WERI-Rb-1 (cell line): ENCODE measurements around the gene PRLR.

ENCODE experiments used
- DNase-seq: peaks from one replicate; pipeline ENCODE4 v3.0.0-alpha.2; 2020
- H3K27ac ChIP-seq: fragments of 250-450 bp; sonication (Bioruptor Pico); 2 replicates; pipeline ENCODE4 v1.5.1; 2020; ENCODE audit warnings: mild to moderate bottlenecking, moderate library complexity
- H3K27me3 ChIP-seq: fragments of 250-450 bp; sonication (Bioruptor Pico); 2 replicates; pipeline ENCODE4 v1.5.1; 2021; ENCODE audit warnings: mild to moderate bottlenecking, low read depth, moderate library complexity; ENCODE audit not compliant: insufficient read depth, severe bottlenecking
- H3K36me3 ChIP-seq: fragments of 250-450 bp; sonication (Bioruptor Pico); 2 replicates; pipeline ENCODE4 v1.5.1; 2020; ENCODE audit warnings: mild to moderate bottlenecking, moderate library complexity
- H3K4me3 ChIP-seq: 2 replicates; pipeline ENCODE4 v1.5.1; 2011; ENCODE audit warnings: low read depth, mild to moderate bottlenecking, control low read depth, low read length
- H3K9me3 ChIP-seq: fragments of 250-450 bp; sonication (Bioruptor Pico); 2 replicates; pipeline ENCODE4 v1.5.1; 2021; ENCODE audit warnings: mild to moderate bottlenecking, moderate library complexity; ENCODE audit not compliant: severe bottlenecking
- CTCF ChIP-seq: IDR thresholded peaks from 2 replicates; pipeline ENCODE4 v1.5.1; 2011; ENCODE audit warnings: low read depth, mild to moderate bottlenecking, control low read depth, inconsistent platforms, low read length

PRLR gene

GRCh38 chr5:35230038-35230611 is at the start of gene PRLR:
Gene PRLR (minus strand): TSS chr5:35230487. CDS start chr5:35089620, 140,867 bp downstream.
- no peak for TF ChIP-seq CTCF
- H3K27me3 ChIP-seq, result peaks cover 88% of the 10 kb centered on the region
- DNase-seq, result no peak
- H3K27ac ChIP-seq, result no peak within 1 kb of the TSS
- H3K9me3 ChIP-seq, result no peaks in the 10 kb centered on the region
- H3K36me3 ChIP-seq, result no peaks in the 10 kb centered on the region
- no peak within 1 kb of the TSS for H3K4me3 ChIP-seq

GRCh38 chr5:35274839-35275509 is 44.7 kb upstream of the PRLR start:
- Histone ChIP-seq H3K27ac (no peak overlapping the region), H3K36me3 (no peaks in the 10 kb centered on the region), H3K27me3 (peaks cover 41% of the 10 kb centered on the region), H3K4me3 (no peak overlapping the region), H3K9me3 (no peaks in the 10 kb centered on the region)
- no peak for TF ChIP-seq CTCF
- no peak for DNase-seq

GRCh38 chr5:35269006-35269405 is 38.7 kb upstream of the PRLR start:
- no peak overlapping the region for H3K4me3 ChIP-seq
- TF ChIP-seq CTCF, result no peak
- H3K36me3 ChIP-seq, result no peaks in the 10 kb centered on the region
- peaks cover 57% of the 10 kb centered on the region for H3K27me3 ChIP-seq
- no peaks in the 10 kb centered on the region for H3K9me3 ChIP-seq
- no peak overlapping the region for H3K27ac ChIP-seq
- DNase-seq, result no peak

GRCh38 chr5:35266276-35266675 is 36.0 kb upstream of the PRLR start:
- peaks cover 51% of the 10 kb centered on the region for H3K27me3 ChIP-seq
- TF ChIP-seq CTCF, result no peak
- no peak overlapping the region for H3K4me3 ChIP-seq
- H3K27ac ChIP-seq, result no peak overlapping the region
- no peaks in the 10 kb centered on the region for H3K9me3 ChIP-seq
- DNase-seq, result no peak
- H3K36me3 ChIP-seq, result no peaks in the 10 kb centered on the region

GRCh38 chr5:35264509-35264908 is 34.2 kb upstream of the PRLR start:
- H3K36me3 ChIP-seq, result no peaks in the 10 kb centered on the region
- no peak for TF ChIP-seq CTCF

More at GRCh38 chr5:35264509-35264908, 34.2 kb upstream of the PRLR start:
- H3K27me3 ChIP-seq, result peaks cover 45% of the 10 kb centered on the region
- H3K9me3 ChIP-seq, result no peaks in the 10 kb centered on the region
- H3K27ac ChIP-seq, result no peak overlapping the region
- H3K4me3 ChIP-seq, result no peak overlapping the region
- DNase-seq, result no peak
